Psoas muscle (tissue), 8 donors: ENCODE results near the gene RTN3. TPM values are rescaled to one million over a fixed set of nuclear protein-coding genes. Genes with fewer than 3 reads are reported as not detected.
"Not testable (repeated sequence)": the region's sequence is repeated elsewhere in the genome, so short reads cannot be mapped to it uniquely, and the experiment has no call there.

ENCODE experiments used
- ATAC-seq, 4 donors: fragments of 200-7000 bp; cut with Tn5 transposase; one replicate each; pipeline ENCODE4 v1.9.1; 2020; ENCODE audit warnings: moderate library complexity in 3 of 4, mild to moderate bottlenecking in 2 of 4
- DNase-seq, 2 donors: peaks; one replicate each; pipeline ENCODE4 v3.0.0-alpha.2; 2020
- H3K27ac ChIP-seq: fragments of 200-600 bp; one replicate; pipeline ENCODE4 v1.8.0; 2022
- H3K27me3 ChIP-seq, 3 donors: fragments of 200-600 bp in 1 of 3; one replicate each; pipeline versions ENCODE4 v1.6.1 to v1.8.0; 2013 to 2022; ENCODE audit warnings: low read length in 2 of 3, mild to moderate bottlenecking in 2 of 3, moderate library complexity in 1 of 3; ENCODE audit not compliant: insufficient read depth in 3 of 3
- H3K36me3 ChIP-seq, 2 donors: fragments of 200-600 bp in 1 of 2; one replicate each; pipeline versions ENCODE4 v1.6.1 to v1.8.0; 2013 to 2022; ENCODE audit warnings: low read depth in 1 of 2, mild to moderate bottlenecking in 1 of 2, moderate library complexity in 1 of 2; ENCODE audit not compliant: insufficient read depth in 1 of 2
- H3K4me1 ChIP-seq: fragments of 200-600 bp; one replicate; pipeline ENCODE4 v1.8.0; 2022
- H3K4me3 ChIP-seq: fragments of 200-600 bp; one replicate; pipeline ENCODE4 v1.8.0; 2022; ENCODE audit warnings: mild to moderate bottlenecking
- H3K9me3 ChIP-seq: fragments of 200-600 bp; one replicate; pipeline ENCODE4 v1.8.0; 2022
- CTCF ChIP-seq: fragments of 200-600 bp; IDR thresholded peaks from one replicate; pipeline ENCODE4 v1.8.0; 2022; ENCODE audit warnings: antibody characterized with exemption
- WGBS, 3 donors: extraction: QIAGEN DNeasy Blood & Tissue Kit; methylation state at CpG; one replicate each; pipeline versions ENCODE4 v1.1.6 to v1.1.7; 2013; 5-methylcytosine and 5-hydroxymethylcytosine counted together
- intact Hi-C, 2 donors: fragments of 100-400 bp; cut with DNase I; formaldehyde crosslinking; loops; one replicate each; pipeline versions ENCODE4 v1.11.0 to v1.14.2; 2022
- long read RNA-seq, 2 donors: library from polyadenylated mRNA; unstranded; transcript quantifications; one replicate each; pipeline ENCODE4 v2.0.0, GENCODE V29; 2021
- polyA plus RNA-seq, 3 donors: library from polyadenylated mRNA; stranded (reverse); fragments of 200-250 nt; gene quantifications; one replicate each; pipeline ENCODE4 v1.2.3, GENCODE V29; 2013
- total RNA-seq, 4 donors: library from RNA; stranded (reverse); fragmentation: NEBNext Ultra II Directional in 2 of 4; extraction: Animal tissue kit (Norgen Biotek cat#: 25700) in 2 of 4; gene quantifications; one replicate each; pipeline versions ENCODE4 v1.2.1 to v1.2.4, GENCODE V29; 2021 to 2023
- donor health status: healthy with polysubstance abuse.
- donor health status: DM: no; HTN: no; CAD: no; lungs with moderate emphysema.
- donor health status: Bipolar disorder and iron deficiency.
- donor health status: healthy.
- donor health status: DM: yes; HTN: yes; CAD: no.
- donor health status: DM: no; HTN: no; CAD: no.
- donor health status: DM: no; HTN: no; CAD: no.
- donor health status: DM: yes; HTN: yes; CAD: no.

The RTN3 gene
- total RNA-seq (100 to 1,000 TPM in 1 of 4 donors, 10 to 100 TPM in 3; 40.5 to 110 (median 70.8) TPM), polyA plus RNA-seq (100 to 1,000 TPM in 1 of 3 donors, 10 to 100 TPM in 2; 35.3 to 162 (median 62.0) TPM)
- long read RNA-seq, donor 1, full-length matches to known transcripts = 47 of 57 reads
- long read RNA-seq, donor 1, partial matches to known transcripts = 1 of 57 reads
- long read RNA-seq, donor 1, other reads (novel, unspliced or antisense) = 9 of 57 reads
- long read RNA-seq, donor 2, full-length matches to known transcripts = 71 of 87 reads
- long read RNA-seq, donor 2, partial matches to known transcripts = 1 of 87 reads
- long read RNA-seq, donor 2, other reads (novel, unspliced or antisense) = 15 of 87 reads

GRCh38 chr11:63681321-63682065, at the start of gene RTN3:
RTN3 (plus strand) TSS chr11:63681500; CDS start chr11:63681637, 137 bp downstream.
- ATAC-seq (peak; percentile 93 to 97 (median 94)), DNase-seq (peak; percentile 96 to 98)
- Histone ChIP-seq H3K9me3 (no peaks in the 10 kb centered on the region), H3K4me1 (peaks cover 51% of the 10 kb centered on the region), H3K27ac (peak within 1 kb of the TSS; percentile 94), H3K4me3 (peak within 1 kb of the TSS; percentile 96), H3K27me3 (no peaks in the 10 kb centered on the region), H3K36me3 (no peaks in the 10 kb centered on the region)
- 0% methylated on average over 62 to 74 of the region's 74 CpGs for WGBS, 3 donors
- intact Hi-C loops = loop anchor here in 1 of 2 donors (5.0 kb wide), 1 partner anchor 56 kb away; no protein-coding TSS in a partner anchor
- peak; percentile 10 for TF ChIP-seq CTCF

GRCh38 chr11:63635762-63636465, 45.4 kb upstream of the RTN3 start:
- Histone ChIP-seq H3K9me3 (no peaks in the 10 kb centered on the region), H3K4me3 (no peak overlapping the region), H3K27ac (no peak overlapping the region), H3K36me3 (peaks cover 3 to 93% of the 10 kb centered on the region in 2 donors), H3K4me1 (no peaks in the 10 kb centered on the region), H3K27me3 (no peaks in the 10 kb centered on the region)
- intact Hi-C loops = loop anchor here (2.0 to 5.0 kb wide), 2 partner anchors 101 to 157 kb away; no protein-coding TSS in a partner anchor
- TF ChIP-seq CTCF = peak; percentile 83
- peak; percentile 30 to 58 for DNase-seq
- 67 to 72% (median 70%) methylated on average over 10 of the region's 10 CpGs for WGBS, 3 donors
- ATAC-seq = peak; percentile 66 to 86 (median 78)

GRCh38 chr11:63638436-63638835, 42.9 kb upstream of the RTN3 start:
- H3K4me1 ChIP-seq, ATAC-seq, H3K27me3 ChIP-seq, H3K27ac ChIP-seq, H3K4me3 ChIP-seq, H3K9me3 ChIP-seq, DNase-seq: not testable (repeated sequence)
- H3K36me3 ChIP-seq = peaks cover 2 to 93% of the 10 kb centered on the region in 2 donors
- intact Hi-C loops = loop anchor here in 1 of 2 donors (5.0 kb wide), 1 partner anchor 99 kb away; no protein-coding TSS in a partner anchor
- 93 to 95% (median 93%) methylated on average over 8 of the region's 8 CpGs for WGBS, 3 donors

GRCh38 chr11:63639199-63639832, 42.0 kb upstream of the RTN3 start:
- H3K36me3 ChIP-seq = peaks cover 2 to 93% of the 10 kb centered on the region in 2 donors
- DNase-seq = no peak
- intact Hi-C loops = loop anchor here in 1 of 2 donors (5.0 kb wide), 1 partner anchor 98 kb away; no protein-coding TSS in a partner anchor

More at GRCh38 chr11:63639199-63639832, 42.0 kb upstream of the RTN3 start:
- H3K4me3 ChIP-seq = no peak overlapping the region
- 71 to 84% (median 80%) methylated on average over 3 of the region's 3 CpGs for WGBS, 3 donors
- no peaks in the 10 kb centered on the region for H3K27me3 ChIP-seq
- ATAC-seq = peak in 1 of 4 donors; percentile 17
- H3K9me3 ChIP-seq = no peaks in the 10 kb centered on the region
- TF ChIP-seq CTCF = peak; percentile 47
- no peak overlapping the region for H3K27ac ChIP-seq
- no peaks in the 10 kb centered on the region for H3K4me1 ChIP-seq
